Spleen (tissue), 11 donors: ENCODE data around the gene GRID2. TPM values are rescaled to one million over a fixed set of nuclear protein-coding genes. Genes with fewer than 3 reads are reported as not detected.
A peak's percentile ranks its signal among the peaks of the same experiment; 100 is the strongest.

Experiments used
- DNase-seq: peaks from one replicate; pipeline ENCODE4 v3.0.0-alpha.2; 2020
- H3K27ac ChIP-seq, 8 donors: fragments of 200-600 bp; sonication (generic) in 7 of 8; 1 replicate in 4 of 8; 2 replicates in 4 of 8; pipeline versions ENCODE4 v1.5.0 to v1.8.0; 2016 to 2021; ENCODE audit warnings: inconsistent platforms in 4 of 8, mild to moderate bottlenecking in 4 of 8, moderate library complexity in 1 of 8
- H3K27me3 ChIP-seq, 7 donors: fragments of 200-600 bp; sonication (generic) in 6 of 7; replicated peaks in 1 of 7; 1 replicate in 4 of 7; 2 replicates in 3 of 7; pipeline versions ENCODE4 v1.5.0 to v1.8.0; 2016 to 2021; ENCODE audit warnings: inconsistent platforms in 3 of 7, mild to moderate bottlenecking in 1 of 7
- H3K36me3 ChIP-seq, 6 donors: fragments of 200-600 bp; sonication (generic) in 5 of 6; 1 replicate in 4 of 6; 2 replicates in 2 of 6; pipeline versions ENCODE4 v1.5.0 to v1.8.0; 2016 to 2021; ENCODE audit warnings: inconsistent platforms in 2 of 6
- H3K4me1 ChIP-seq, 6 donors: fragments of 200-600 bp; sonication (generic) in 5 of 6; 1 replicate in 3 of 6; 2 replicates in 3 of 6; pipeline versions ENCODE4 v1.5.0 to v1.8.0; 2016 to 2021; ENCODE audit warnings: inconsistent platforms in 3 of 6
- H3K4me3 ChIP-seq, 8 donors: fragments of 200-600 bp; sonication (generic) in 7 of 8; 1 replicate in 4 of 8; 2 replicates in 4 of 8; pipeline versions ENCODE4 v1.5.0 to v1.8.0; 2016 to 2021; ENCODE audit warnings: inconsistent platforms in 4 of 8, mild to moderate bottlenecking in 4 of 8, moderate library complexity in 2 of 8
- H3K9me3 ChIP-seq, 8 donors: fragments of 200-600 bp; sonication (generic) in 7 of 8; 1 replicate in 4 of 8; 2 replicates in 4 of 8; pipeline versions ENCODE4 v1.5.0 to v1.8.0; 2016 to 2021; ENCODE audit warnings: inconsistent platforms in 4 of 8
- CTCF ChIP-seq, 11 experiments: fragments of 200-600 bp in 7 of 11; fragments of 450-650 bp in 4 of 11; sonication (generic) in 4 of 11; IDR thresholded peaks in 8 of 11; conservative IDR thresholded peaks in 3 of 11; 1 replicate in 7 of 11; 2 replicates in 4 of 11; pipeline versions ENCODE4 v1.4.0 to v1.8.0; 2016 to 2021; ENCODE audit warnings: antibody characterized with exemption in 11 of 11, inconsistent platforms in 4 of 11, mild to moderate bottlenecking in 1 of 11
- POLR2A ChIP-seq, 3 donors: fragments of 450-650 bp; IDR thresholded peaks; one replicate each; pipeline ENCODE4 v1.5.1; 2017; ENCODE audit warnings: antibody characterized with exemption in 3 of 3, mild to moderate bottlenecking in 1 of 3
- POLR2AphosphoS5 ChIP-seq, 3 donors: sonication (generic); formaldehyde crosslinking; IDR thresholded peaks; one replicate each; pipeline ENCODE4 v1.5.1; 2017; ENCODE audit warnings: antibody characterized with exemption in 3 of 3
- WGBS, 5 donors: extraction: QIAGEN DNeasy Blood & Tissue Kit in 3 of 5; methylation state at CpG; one replicate each; pipeline versions ENCODE4 v1.1.5 to v1.1.7; 2013 to 2018; 5-methylcytosine and 5-hydroxymethylcytosine counted together
- intact Hi-C: fragments of 100-400 bp; cut with DNase I; formaldehyde crosslinking; loops from one replicate; pipeline ENCODE4 v1.15.0; 2023; ENCODE audit warnings: low total_unique reads
- polyA plus RNA-seq, 3 donors: library from polyadenylated mRNA; stranded (reverse); fragments of 200-250 nt; gene quantifications; one replicate each; pipeline ENCODE4 v1.2.1, GENCODE V29; 2013
- total RNA-seq, 7 donors: library from RNA; depleted of rRNA in 3 of 7; stranded (reverse); fragments of >200 nt in 3 of 7; fragmentation: NEBNext Ultra II Directional in 4 of 7; extraction: Animal tissue kit (Norgen Biotek cat#: 25700) in 4 of 7; gene quantifications; one replicate each; pipeline versions ENCODE4 v1.1.0 to v1.2.1, GENCODE V29; 2016 to 2021
- donor health status: healthy with polysubstance abuse.
- donor health status: DM: no; HTN: no; CAD: no; lungs with moderate emphysema.
- donor health status: DM: no; HTN: no; CAD: no.
- donor health status: Bipolar disorder and iron deficiency.
- donor health status: healthy.
- donor health status: DM: no; HTN: no; CAD: no.
- donor health status: DM: yes; HTN: yes; CAD: no.

GRID2 gene
- total and polyA plus RNA-seq, 10 donors = 0.03 to 0.92 (median 0.22) TPM; not detected in 4

DNA sequence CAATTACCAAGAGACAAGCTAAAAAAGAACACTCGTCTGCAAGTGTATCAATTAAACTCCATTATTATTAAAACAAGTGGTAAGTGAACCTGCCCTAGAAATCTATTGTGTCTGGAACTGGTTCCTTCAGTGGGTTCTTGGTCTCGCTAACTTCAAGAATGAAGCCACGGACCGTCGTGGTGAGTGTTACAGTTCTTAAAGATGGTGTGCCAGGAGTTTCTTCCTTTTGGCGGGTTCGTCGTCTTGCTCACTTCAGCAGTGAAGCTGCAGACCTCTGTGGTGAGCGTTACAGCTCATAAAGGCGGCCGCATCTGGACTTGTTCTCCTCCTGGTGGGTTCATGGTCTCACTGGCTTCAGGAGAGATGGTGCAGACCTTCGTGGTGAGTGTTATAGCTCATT is 231.8 kb downstream of the GRID2 start:
- Histone ChIP-seq H3K4me1 (no peaks in the 10 kb centered on the region), H3K4me3 (no peak overlapping the region), H3K9me3 (peaks cover 0 to 15% (median 5%) of the 10 kb centered on the region in 8 donors), H3K27ac (no peak overlapping the region), H3K27me3 (no peaks in the 10 kb centered on the region), H3K36me3 (no peaks in the 10 kb centered on the region)
- no peak for TF ChIP-seq CTCF (IDR thresholded peaks at IDR 0.05 in 8 of 11, conservative IDR thresholded peaks at IDR 0.05 in 3 of 11)
- TF ChIP-seq POLR2A (IDR thresholded peaks at IDR 0.05) = no peak
- no peak for TF ChIP-seq POLR2AphosphoS5 (IDR thresholded peaks at IDR 0.05)
- WGBS, 5 donors = 78 to 89% (median 87%) methylated on average over 12 of the region's 12 CpGs
- intact Hi-C loops = no loop called here
- DNase-seq = peak; percentile 32

GRCh38 chr4:92551616-92552015 is 247.8 kb downstream of the GRID2 start:
- H3K4me1 ChIP-seq = no peaks in the 10 kb centered on the region
- no peak overlapping the region for H3K27ac ChIP-seq
- no peak overlapping the region for H3K4me3 ChIP-seq
- H3K27me3 ChIP-seq = no peaks in the 10 kb centered on the region
- H3K9me3 ChIP-seq = no peaks in the 10 kb centered on the region
- WGBS, 5 donors = 54 to 81% (median 68%) methylated on average over 1 of the region's 1 CpG
- intact Hi-C loops = no loop called here
- TF ChIP-seq CTCF (IDR thresholded peaks at IDR 0.05 in 8 of 11, conservative IDR thresholded peaks at IDR 0.05 in 3 of 11) (no peak), POLR2A (IDR thresholded peaks at IDR 0.05) (no peak), POLR2AphosphoS5 (IDR thresholded peaks at IDR 0.05) (no peak)
- no peak for DNase-seq
- no peaks in the 10 kb centered on the region for H3K36me3 ChIP-seq

DNA sequence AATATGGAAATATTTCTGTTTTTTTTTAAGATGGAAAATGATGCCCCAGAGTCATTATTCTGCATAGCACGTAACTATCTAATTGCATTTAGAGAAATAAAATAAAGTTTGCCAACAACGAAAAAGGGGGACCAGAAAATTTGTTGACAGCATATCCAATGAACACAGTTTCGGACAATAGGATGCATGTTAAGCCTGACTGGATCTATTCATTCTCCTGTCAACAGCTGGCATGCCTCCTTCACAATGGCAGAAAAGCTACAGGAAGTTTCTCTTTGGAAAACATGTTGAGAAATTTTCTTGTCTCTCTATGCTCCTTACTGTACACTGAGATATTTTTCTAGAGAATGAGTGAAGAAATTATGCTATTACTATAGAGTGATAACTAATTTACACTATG is 262.5 kb downstream of the GRID2 start:
- intact Hi-C loops = no loop called here
- H3K9me3 ChIP-seq = peaks cover 0 to 26% (median 8%) of the 10 kb centered on the region in 8 donors
- H3K36me3 ChIP-seq = no peaks in the 10 kb centered on the region
- no peaks in the 10 kb centered on the region for H3K4me1 ChIP-seq
- no peak for DNase-seq
- H3K27me3 ChIP-seq = no peaks in the 10 kb centered on the region
- H3K4me3 ChIP-seq = no peak overlapping the region
- 67 to 90% (median 79%) methylated on average over 3 of the region's 3 CpGs for WGBS, 5 donors
- H3K27ac ChIP-seq = no peak overlapping the region
- TF ChIP-seq POLR2A (IDR thresholded peaks at IDR 0.05) (no peak), CTCF (IDR thresholded peaks at IDR 0.05 in 8 of 11, conservative IDR thresholded peaks at IDR 0.05 in 3 of 11) (no peak), POLR2AphosphoS5 (IDR thresholded peaks at IDR 0.05) (no peak)

DNA sequence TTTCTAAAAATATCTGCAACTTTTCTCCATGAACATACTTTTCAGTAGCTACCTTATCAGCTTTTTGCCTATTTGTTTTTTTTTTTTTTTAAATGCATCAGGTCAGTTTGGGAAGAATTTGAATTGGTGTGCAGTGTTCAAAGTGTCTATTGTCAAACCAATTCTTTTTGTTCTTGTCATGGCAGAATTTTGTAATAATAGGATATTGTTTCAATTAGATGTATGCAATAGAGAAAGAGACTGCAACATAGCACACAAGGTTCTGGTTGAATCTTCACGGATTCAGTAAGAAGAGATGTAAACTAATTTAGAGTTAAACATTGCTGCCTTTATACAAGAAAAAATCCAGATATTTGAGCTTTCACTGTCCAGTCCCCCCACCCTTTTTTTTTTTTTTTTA is 277.1 kb downstream of the GRID2 start:
- WGBS, 5 donors = 75 to 95% (median 85%) methylated on average over 1 of the region's 1 CpG
- no peaks in the 10 kb centered on the region for H3K36me3 ChIP-seq
- peaks cover 0 to 12% (median 8%) of the 10 kb centered on the region in 8 donors for H3K9me3 ChIP-seq
- H3K4me3 ChIP-seq = no peak overlapping the region
- H3K27ac ChIP-seq = no peak overlapping the region
- TF ChIP-seq CTCF (IDR thresholded peaks at IDR 0.05 in 8 of 11, conservative IDR thresholded peaks at IDR 0.05 in 3 of 11) (no peak), POLR2A (IDR thresholded peaks at IDR 0.05) (no peak), POLR2AphosphoS5 (IDR thresholded peaks at IDR 0.05) (no peak)
- H3K27me3 ChIP-seq = no peaks in the 10 kb centered on the region
- intact Hi-C loops = no loop called here
- no peak for DNase-seq
- no peaks in the 10 kb centered on the region for H3K4me1 ChIP-seq
